Fibroblast of the aortic adventitia (primary cell): ENCODE results near the gene LAMC2. TPM values are rescaled to one million over a fixed set of nuclear protein-coding genes. Genes with fewer than 3 reads are reported as not detected.

Experiments
- DNase-seq: peaks from one replicate; pipeline ENCODE4 v3.0.0-alpha.2; 2010; ENCODE audit warnings: low read depth
- H3K4me3 ChIP-seq: 2 replicates; pipeline ENCODE4 v1.5.1; 2011; ENCODE audit warnings: low read depth, mild to moderate bottlenecking, control low read depth, low read length, moderate library complexity
- CTCF ChIP-seq: IDR thresholded peaks from 2 replicates; pipeline ENCODE4 v1.5.1; 2011; ENCODE audit warnings: mild to moderate bottlenecking, low read length, control low read depth, inconsistent platforms; ENCODE audit not compliant: insufficient read depth
- total RNA-seq: library from RNA; depleted of rRNA; stranded (reverse); fragments of >200 nt; gene quantifications from 2 replicates; pipeline ENCODE4 v1.2.3, GENCODE V29; 2012; ENCODE audit warnings: low replicate concordance

LAMC2 gene
- total RNA-seq, 1 donor: 2.8 TPM

GRCh38 chr1:183165456-183165855 is 20.6 kb upstream of the LAMC2 start:
- DNase-seq: no peak
- no peak overlapping the region for H3K4me3 ChIP-seq

GRCh38 chr1:183166454-183166853 is 19.6 kb upstream of the LAMC2 start:
- H3K4me3 ChIP-seq: no peak overlapping the region
- no peak for TF ChIP-seq CTCF
- no peak for DNase-seq

More at GRCh38 chr1:183165456-183165855, 20.6 kb upstream of the LAMC2 start:
- TF ChIP-seq CTCF: no peak

GRCh38 chr1:183167676-183168075 is 18.4 kb upstream of the LAMC2 start:
- DNase-seq: no peak
- H3K4me3 ChIP-seq: no peak overlapping the region
- TF ChIP-seq CTCF: no peak

- no peak for DNase-seq
Measured at GRCh38 chr1:183168308-183168707, 17.8 kb upstream of the LAMC2 start.

GRCh38 chr1:183173828-183174227 is 12.2 kb upstream of the LAMC2 start:
- no peak for DNase-seq
- no peak for TF ChIP-seq CTCF
- no peak overlapping the region for H3K4me3 ChIP-seq

More at GRCh38 chr1:183168308-183168707, 17.8 kb upstream of the LAMC2 start:
- no peak for TF ChIP-seq CTCF
- H3K4me3 ChIP-seq: no peak overlapping the region

GRCh38 chr1:183175631-183176030 is 10.4 kb upstream of the LAMC2 start:
- no peak for DNase-seq
- H3K4me3 ChIP-seq: no peak overlapping the region
- TF ChIP-seq CTCF: no peak

- no peak for TF ChIP-seq CTCF
- no peak overlapping the region for H3K4me3 ChIP-seq
- DNase-seq: peak; percentile 80
Measured at GRCh38 chr1:183178545-183178944, 7.5 kb upstream of the LAMC2 start.
